HEK293 (cell line): ENCODE data around the gene SREBF1.
A peak's percentile ranks its signal among the peaks of the same experiment; 100 is the strongest.

Experiments
- CTCF ChIA-PET: fragments of 350-600 bp; formaldehyde crosslinking; extraction: SDS; loops from one replicate; lab custom pipeline; 2021; ENCODE audit warnings: antibody characterized with exemption; lab: Yijun Ruan, JAX
- POLR2A ChIA-PET: fragments of 300-600 bp; formaldehyde crosslinking; extraction: SDS; loops from one replicate; lab custom pipeline; 2020; ENCODE audit warnings: antibody characterized with exemption, inconsistent platforms; lab: Yijun Ruan, JAX
- H3K27ac ChIP-seq: fragments of 200-500 bp; sonication (Bioruptor generic); 2 replicates; pipeline ENCODE4 v1.5.1; 2014; ENCODE audit warnings: low read depth, low read length, control low read depth, inconsistent platforms; ENCODE audit errors: extremely low read depth
- H3K36me3 ChIP-seq, 2 experiments: fragments of 200-500 bp in 1 of 2; sonication (Bioruptor generic) in 1 of 2; 1 replicate in 1 of 2; 2 replicates in 1 of 2; pipeline ENCODE4 v1.5.1; 2014 to 2017; ENCODE audit warnings: inconsistent platforms in 2 of 2, low read length in 2 of 2; ENCODE audit not compliant: control insufficient read depth in 2 of 2, insufficient read depth in 1 of 2
- H3K4me1 ChIP-seq: fragments of 200-500 bp; sonication (Bioruptor generic); 2 replicates; pipeline ENCODE4 v1.5.1; 2014; ENCODE audit warnings: mild to moderate bottlenecking, low read length, inconsistent platforms; ENCODE audit not compliant: control insufficient read depth, insufficient read depth
- H3K4me3 ChIP-seq: 2 replicates; pipeline ENCODE4 v1.5.1; 2011; ENCODE audit warnings: low read depth, mild to moderate bottlenecking, control low read depth, low read length, moderate library complexity
- H3K9me3 ChIP-seq: fragments of 200-500 bp; sonication (Bioruptor generic); 2 replicates; pipeline ENCODE4 v1.5.1; 2014; ENCODE audit warnings: low read depth, low read length, inconsistent platforms; ENCODE audit not compliant: control insufficient read depth, insufficient read depth
- BCL11A ChIP-seq: fragments of 450-650 bp; formaldehyde crosslinking; IDR thresholded peaks from 2 replicates; pipeline ENCODE4 v1.5.1; 2016; ENCODE audit warnings: low read depth, missing biosample characterization, missing genetic modification characterization
- EGR2 ChIP-seq: fragments of 450-650 bp; formaldehyde crosslinking; IDR thresholded peaks from 2 replicates; pipeline ENCODE4 v1.5.1; 2016; ENCODE audit warnings: low read depth, missing biosample characterization, missing genetic modification characterization
- ELK4 ChIP-seq: IDR thresholded peaks from 2 replicates; pipeline ENCODE4 v1.6.1; 2011; ENCODE audit warnings: mild to moderate bottlenecking, low read depth, low read length, borderline replicate concordance
- GLIS1 ChIP-seq: fragments of 450-650 bp; formaldehyde crosslinking; IDR thresholded peaks from 2 replicates; pipeline ENCODE4 v1.5.1; 2016; ENCODE audit warnings: missing biosample characterization, missing genetic modification characterization
- HOXD13 ChIP-seq: sonication (generic); formaldehyde crosslinking; IDR thresholded peaks from 2 replicates; pipeline ENCODE4 v1.8.0; 2022; ENCODE audit warnings: missing genetic modification reagents, borderline replicate concordance
- ZFHX2 ChIP-seq: fragments of 450-650 bp; formaldehyde crosslinking; conservative IDR thresholded peaks from 2 replicates; pipeline ENCODE4 v1.5.1; 2016; ENCODE audit warnings: missing biosample characterization, missing genetic modification characterization
- ZFP37 ChIP-seq: fragments of 450-650 bp; formaldehyde crosslinking; IDR thresholded peaks from 2 replicates; pipeline ENCODE4 v1.5.1; 2016; ENCODE audit warnings: missing biosample characterization, missing genetic modification characterization
- ZFP69B ChIP-seq: fragments of 450-650 bp; formaldehyde crosslinking; IDR thresholded peaks from 2 replicates; pipeline ENCODE4 v1.5.1; 2016; ENCODE audit warnings: missing biosample characterization, missing genetic modification characterization
- ZIC2 ChIP-seq: fragments of 450-650 bp; formaldehyde crosslinking; IDR thresholded peaks from 2 replicates; pipeline ENCODE4 v1.5.1; 2016; ENCODE audit warnings: missing biosample characterization, missing genetic modification characterization
- ZNF112 ChIP-seq: fragments of 450-650 bp; formaldehyde crosslinking; IDR thresholded peaks from 2 replicates; pipeline ENCODE4 v1.5.0; 2017; ENCODE audit warnings: missing biosample characterization, missing genetic modification characterization
- ZNF140 ChIP-seq: fragments of 450-650 bp; formaldehyde crosslinking; IDR thresholded peaks from 2 replicates; pipeline ENCODE4 v1.5.1; 2016; ENCODE audit warnings: missing biosample characterization, missing genetic modification characterization
- ZNF223 ChIP-seq: fragments of 450-650 bp; formaldehyde crosslinking; IDR thresholded peaks from 2 replicates; pipeline ENCODE4 v1.5.1; 2016; ENCODE audit warnings: missing biosample characterization, missing genetic modification characterization
- ZNF302 ChIP-seq: fragments of 450-650 bp; formaldehyde crosslinking; IDR thresholded peaks from 2 replicates; pipeline ENCODE4 v1.5.1; 2016; ENCODE audit warnings: missing biosample characterization, missing genetic modification characterization, low read depth
- ZNF311 ChIP-seq: fragments of 450-650 bp; formaldehyde crosslinking; IDR thresholded peaks from 2 replicates; pipeline ENCODE4 v1.5.1; 2017; ENCODE audit warnings: missing biosample characterization, missing genetic modification characterization, borderline replicate concordance
- ZNF366 ChIP-seq: fragments of 450-650 bp; formaldehyde crosslinking; conservative IDR thresholded peaks from 2 replicates; pipeline ENCODE4 v1.5.1; 2016; ENCODE audit warnings: missing biosample characterization, missing genetic modification characterization
- ZNF560 ChIP-seq: fragments of 450-650 bp; formaldehyde crosslinking; IDR thresholded peaks from 2 replicates; pipeline ENCODE4 v1.5.1; 2017; ENCODE audit warnings: missing biosample characterization, missing genetic modification characterization, borderline replicate concordance
- ZNF624 ChIP-seq: fragments of 450-650 bp; formaldehyde crosslinking; IDR thresholded peaks from 2 replicates; pipeline ENCODE4 v1.5.1; 2017; ENCODE audit warnings: missing biosample characterization, missing genetic modification characterization
- ZNF664 ChIP-seq: fragments of 450-650 bp; formaldehyde crosslinking; IDR thresholded peaks from 2 replicates; pipeline ENCODE4 v1.5.1; 2016; ENCODE audit warnings: missing biosample characterization, missing genetic modification characterization
- TF ChIP-seq, protein P1 (sequence below): fragments of 450-650 bp; formaldehyde crosslinking; optimal IDR thresholded peaks from 2 replicates; pipeline ENCODE3; 2016; ENCODE audit warnings: missing biosample characterization, mild to moderate bottlenecking, missing genetic modification characterization
- TF ChIP-seq, protein P2 (sequence below): fragments of 450-650 bp; formaldehyde crosslinking; IDR thresholded peaks from 2 replicates; pipeline ENCODE4 v1.5.1; 2016; ENCODE audit warnings: missing biosample characterization, missing genetic modification characterization
- TF ChIP-seq, protein P3 (sequence below): fragments of 450-650 bp; formaldehyde crosslinking; IDR thresholded peaks from 2 replicates; pipeline ENCODE4 v1.5.1; 2016; ENCODE audit warnings: missing biosample characterization, missing genetic modification characterization
- TF ChIP-seq, protein P4 (sequence below): fragments of 450-650 bp; formaldehyde crosslinking; IDR thresholded peaks from 2 replicates; pipeline ENCODE4 v1.5.1; 2016; ENCODE audit warnings: missing biosample characterization, missing genetic modification characterization

The SREBF1 gene

GRCh38 chr17:17857496-17857895, 20.7 kb upstream of the SREBF1 start (continued):
- TF ChIP-seq, protein P1, sequence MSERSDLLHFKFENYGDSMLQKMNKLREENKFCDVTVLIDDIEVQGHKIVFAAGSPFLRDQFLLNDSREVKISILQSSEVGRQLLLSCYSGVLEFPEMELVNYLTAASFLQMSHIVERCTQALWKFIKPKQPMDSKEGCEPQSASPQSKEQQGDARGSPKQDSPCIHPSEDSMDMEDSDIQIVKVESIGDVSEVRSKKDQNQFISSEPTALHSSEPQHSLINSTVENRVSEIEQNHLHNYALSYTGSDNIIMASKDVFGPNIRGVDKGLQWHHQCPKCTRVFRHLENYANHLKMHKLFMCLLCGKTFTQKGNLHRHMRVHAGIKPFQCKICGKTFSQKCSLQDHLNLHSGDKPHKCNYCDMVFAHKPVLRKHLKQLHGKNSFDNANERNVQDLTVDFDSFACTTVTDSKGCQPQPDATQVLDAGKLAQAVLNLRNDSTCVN (tag by site-specific recombination) = no peak
- TF ChIP-seq ZNF366 (tag by site-specific recombination) (no peak), HOXD13 (CRISPR knock-in tag) (no peak), ELK4 (no peak), BCL11A (no peak), ZFP37 (tag by site-specific recombination) (no peak), ZNF624 (tag by site-specific recombination) (no peak), ZFHX2 (no peak)
- TF ChIP-seq, protein P2, sequence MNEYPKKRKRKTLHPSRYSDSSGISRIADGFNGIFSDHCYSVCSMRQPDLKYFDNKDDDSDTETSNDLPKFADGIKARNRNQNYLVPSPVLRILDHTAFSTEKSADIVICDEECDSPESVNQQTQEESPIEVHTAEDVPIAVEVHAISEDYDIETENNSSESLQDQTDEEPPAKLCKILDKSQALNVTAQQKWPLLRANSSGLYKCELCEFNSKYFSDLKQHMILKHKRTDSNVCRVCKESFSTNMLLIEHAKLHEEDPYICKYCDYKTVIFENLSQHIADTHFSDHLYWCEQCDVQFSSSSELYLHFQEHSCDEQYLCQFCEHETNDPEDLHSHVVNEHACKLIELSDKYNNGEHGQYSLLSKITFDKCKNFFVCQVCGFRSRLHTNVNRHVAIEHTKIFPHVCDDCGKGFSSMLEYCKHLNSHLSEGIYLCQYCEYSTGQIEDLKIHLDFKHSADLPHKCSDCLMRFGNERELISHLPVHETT = no peak

DNA sequence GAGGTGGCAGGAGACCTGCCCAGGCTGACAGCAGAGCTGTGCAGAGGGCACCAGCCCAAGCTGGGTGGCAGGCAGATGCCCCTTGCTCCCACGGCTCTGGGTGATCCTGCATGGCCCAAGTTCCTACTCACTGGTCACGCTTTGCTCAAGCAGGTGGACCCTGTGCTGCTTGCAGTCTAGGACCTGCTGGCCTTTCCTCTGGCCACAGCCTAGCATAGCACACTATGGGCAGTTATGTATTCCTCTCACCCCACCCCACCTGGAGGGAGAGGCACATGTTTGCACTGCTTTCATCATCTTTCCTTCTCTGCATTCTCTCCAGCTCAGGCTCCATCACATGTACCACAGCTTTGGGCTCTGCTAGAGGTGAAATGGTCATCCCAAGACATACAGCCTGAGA, 19.6 kb upstream of the SREBF1 start:
- TF ChIP-seq GLIS1 (tag by site-specific recombination) = 0 out of 2 replicates have a peak, but pooled peaks have one; percentile 4
- TF ChIP-seq ZNF560 (tag by site-specific recombination) = no peak
- TF ChIP-seq, protein P3, sequence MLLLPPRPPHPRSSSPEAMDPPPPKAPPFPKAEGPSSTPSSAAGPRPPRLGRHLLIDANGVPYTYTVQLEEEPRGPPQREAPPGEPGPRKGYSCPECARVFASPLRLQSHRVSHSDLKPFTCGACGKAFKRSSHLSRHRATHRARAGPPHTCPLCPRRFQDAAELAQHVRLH (tag by site-specific recombination) = no peak
- no peak for TF ChIP-seq ZIC2 (tag by site-specific recombination)
- no peak for TF ChIP-seq ZNF302 (tag by site-specific recombination)
- no peak for TF ChIP-seq ZNF311
- Histone ChIP-seq H3K4me1 (no peaks in the 10 kb centered on the region; the same call in 1 of the 2 replicates), H3K36me3 (peaks cover 0 to 2% of the 10 kb centered on the region in 2 experiments; a peak in 2 of 3 replicates), H3K4me3 (no peak overlapping the region), H3K9me3 (no peaks in the 10 kb centered on the region), H3K27ac (no peak overlapping the region)
- POLR2A ChIA-PET = interaction anchor here (1.2 kb wide), 1 partner anchor 18 kb away, joined by 6 read pairs; no protein-coding TSS in a partner anchor
- CTCF ChIA-PET = interaction anchor here (0.6 to 6.4 kb wide), 4 partner anchors 14 to 178 kb away, joined by 3 to 40 read pairs (median 3); no protein-coding TSS in a partner anchor

DNA sequence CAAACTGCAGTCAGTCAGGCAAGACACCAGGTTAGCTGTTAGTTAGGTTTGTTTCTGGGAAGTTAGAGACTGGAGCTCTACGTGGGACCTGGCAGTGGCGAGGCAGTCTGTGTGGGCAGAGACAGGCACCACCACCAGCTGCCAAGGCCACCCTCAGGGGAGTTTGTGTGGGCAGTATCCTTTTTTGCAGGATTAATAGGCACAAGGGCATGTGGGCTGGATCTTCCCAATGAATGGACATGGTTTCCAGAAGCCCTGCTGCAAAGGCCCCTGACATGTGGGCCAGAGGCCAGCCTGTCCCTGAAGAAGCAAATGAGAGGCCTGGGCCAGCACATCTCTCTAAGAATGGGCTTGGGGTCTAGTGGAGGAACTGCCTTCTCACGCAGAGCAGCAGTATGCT, 19.2 kb upstream of the SREBF1 start:
- no peak overlapping the region for H3K27ac ChIP-seq
- no peaks in the 10 kb centered on the region; the same call in 1 of the 2 replicates for H3K4me1 ChIP-seq
- no peaks in the 10 kb centered on the region for H3K9me3 ChIP-seq
- CTCF ChIA-PET = interaction anchor here (0.6 to 6.4 kb wide), 5 partner anchors 14 to 177 kb away, joined by 3 to 40 read pairs (median 3); no protein-coding TSS in a partner anchor
- POLR2A ChIA-PET = interaction anchor here (1.2 kb wide), 1 partner anchor 17 kb away, joined by 6 read pairs; no protein-coding TSS in a partner anchor
- H3K4me3 ChIP-seq = no peak overlapping the region
- H3K36me3 ChIP-seq = no peaks in the 10 kb centered on the region; a peak in 1 of 3 replicates
- TF ChIP-seq, protein P4, sequence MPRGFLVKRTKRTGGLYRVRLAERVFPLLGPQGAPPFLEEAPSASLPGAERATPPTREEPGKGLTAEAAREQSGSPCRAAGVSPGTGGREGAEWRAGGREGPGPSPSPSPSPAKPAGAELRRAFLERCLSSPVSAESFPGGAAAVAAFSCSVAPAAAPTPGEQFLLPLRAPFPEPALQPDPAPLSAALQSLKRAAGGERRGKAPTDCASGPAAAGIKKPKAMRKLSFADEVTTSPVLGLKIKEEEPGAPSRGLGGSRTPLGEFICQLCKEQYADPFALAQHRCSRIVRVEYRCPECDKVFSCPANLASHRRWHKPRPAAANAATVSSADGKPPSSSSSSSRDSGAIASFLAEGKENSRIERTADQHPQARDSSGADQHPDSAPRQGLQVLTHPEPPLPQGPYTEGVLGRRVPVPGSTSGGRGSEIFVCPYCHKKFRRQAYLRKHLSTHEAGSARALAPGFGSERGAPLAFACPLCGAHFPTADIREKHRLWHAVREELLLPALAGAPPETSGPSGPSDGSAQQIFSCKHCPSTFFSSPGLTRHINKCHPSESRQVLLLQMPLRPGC = no peak
- TF ChIP-seq ZFP69B (tag by site-specific recombination) = no peak
- no peak for TF ChIP-seq ZNF223 (tag by site-specific recombination)
- TF ChIP-seq ZNF140 (tag by site-specific recombination) = no peak
- no peak for TF ChIP-seq ZNF664 (tag by site-specific recombination)
- peak; percentile 95 for TF ChIP-seq EGR2 (tag by site-specific recombination)
- TF ChIP-seq ZNF112 (tag by site-specific recombination) = no peak
- TF ChIP-seq ZFHX2 = peak; percentile 97
- TF ChIP-seq, all 188 proteins: peak for 2
